ENCODE results near the gene SYT13. TPM values are rescaled to one million over a fixed set of nuclear protein-coding genes. Genes with fewer than 3 reads are reported as not detected.
A peak's percentile ranks its signal among the peaks of the same experiment; 100 is the strongest.

The SYT13 gene
- total RNA-seq, 6 experiments from 2014 or later, result 0.12 to 0.63 (median 0.44) TPM; not detected in 1

GRCh38 chr11:45321669-45322068 is 35.5 kb upstream of the SYT13 start:
- Histone ChIP-seq H3K4me3 (no peak overlapping the region), H3K36me3 (no peaks in the 10 kb centered on the region), H3K27ac (no peak overlapping the region), H3K4me1 (no peaks in the 10 kb centered on the region), H3K9me3 (no peaks in the 10 kb centered on the region), H3K27me3 (no peaks in the 10 kb centered on the region)
- no peak for TF ChIP-seq CTCF (IDR thresholded peaks at IDR 0.05)
- no peak for TF ChIP-seq POLR2A (IDR thresholded peaks at IDR 0.05)
- 68% methylated on average over 5 of the region's 7 CpGs for whole genome bisulfite sequencing (ENCODE audit: insufficient coverage, low coverage, low lambda C conversion rate, missing lambda C conversion rate)
- DNase-seq, result no peak
- intact Hi-C loops (cut with DNase I), result no loop called here
- peak in 1 of 4 donors; percentile 24 for ATAC-seq

- TF ChIP-seq CTCF (IDR thresholded peaks at IDR 0.05) (no peak), POLR2A (IDR thresholded peaks at IDR 0.05) (no peak)
- intact Hi-C loops (cut with DNase I), result no loop called here
- Histone ChIP-seq H3K9me3 (no peaks in the 10 kb centered on the region), H3K36me3 (no peaks in the 10 kb centered on the region), H3K4me3 (no peak overlapping the region), H3K4me1 (no peaks in the 10 kb centered on the region), H3K27ac (no peak overlapping the region), H3K27me3 (no peaks in the 10 kb centered on the region)
- ATAC-seq (no peak), DNase-seq (no peak)
- 72% methylated on average over 6 of the region's 7 CpGs for WGBS (ENCODE audit: insufficient coverage, low coverage, low lambda C conversion rate, missing lambda C conversion rate)
Measured at GRCh38 chr11:45321031-45321595, 35.0 kb upstream of the SYT13 start.

GRCh38 chr11:45320371-45320770 is 34.2 kb upstream of the SYT13 start:
- no peaks in the 10 kb centered on the region for H3K4me1 ChIP-seq
- DNase-seq (no peak), ATAC-seq (no peak)
- no peak overlapping the region for H3K4me3 ChIP-seq
- 79% methylated on average over 4 of the region's 4 CpGs for WGBS (ENCODE audit: insufficient coverage, low coverage, low lambda C conversion rate, missing lambda C conversion rate)
- no peaks in the 10 kb centered on the region for H3K36me3 ChIP-seq
- H3K9me3 ChIP-seq, result no peaks in the 10 kb centered on the region
- H3K27me3 ChIP-seq, result no peaks in the 10 kb centered on the region
- no peak for TF ChIP-seq POLR2A (IDR thresholded peaks at IDR 0.05)
- no peak for TF ChIP-seq CTCF (IDR thresholded peaks at IDR 0.05)
- intact Hi-C loops (cut with DNase I), result no loop called here
- H3K27ac ChIP-seq, result no peak overlapping the region

DNA sequence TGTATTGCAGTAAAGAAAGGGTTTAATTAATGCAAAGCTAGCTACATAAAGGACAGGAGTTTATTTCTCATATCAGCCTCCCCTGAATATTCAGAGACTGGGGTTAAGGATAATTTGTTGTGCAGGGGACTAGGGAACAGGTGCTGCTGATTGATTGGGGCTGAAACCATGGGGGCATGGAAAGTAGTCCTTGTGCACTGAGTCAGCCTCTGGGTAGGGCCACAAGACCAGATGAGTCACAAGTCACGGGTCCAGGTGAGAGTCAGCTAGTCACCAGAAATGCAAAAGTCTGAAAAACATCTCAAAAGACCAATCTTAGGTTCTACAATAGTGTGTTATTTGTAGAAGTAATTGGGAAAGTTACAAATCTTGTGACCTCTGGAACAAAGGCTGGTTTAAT is 32.9 kb upstream of the SYT13 start:
- no peaks in the 10 kb centered on the region for H3K36me3 ChIP-seq
- H3K4me1 ChIP-seq, result no peaks in the 10 kb centered on the region
- H3K27ac ChIP-seq, result no peak overlapping the region
- TF ChIP-seq CTCF (IDR thresholded peaks at IDR 0.05), result no peak
- no peak for TF ChIP-seq POLR2A (IDR thresholded peaks at IDR 0.05)
- H3K27me3 ChIP-seq, result no peaks in the 10 kb centered on the region
- no peak overlapping the region for H3K4me3 ChIP-seq
- no CpG with 5 or more reads among the region's 1 CpG for WGBS (ENCODE audit: insufficient coverage, low coverage, low lambda C conversion rate, missing lambda C conversion rate)
- no peaks in the 10 kb centered on the region for H3K9me3 ChIP-seq
- DNase-seq, result no peak
- intact Hi-C loops (cut with DNase I), result no loop called here
- ATAC-seq, result no peak

- 63% methylated on average over 1 of the region's 2 CpGs for WGBS (ENCODE audit: insufficient coverage, low coverage, low lambda C conversion rate, missing lambda C conversion rate)
- ATAC-seq (no peak), DNase-seq (no peak)
- H3K9me3 ChIP-seq, result no peaks in the 10 kb centered on the region
- no peak for TF ChIP-seq CTCF (IDR thresholded peaks at IDR 0.05)
- TF ChIP-seq POLR2A (IDR thresholded peaks at IDR 0.05), result no peak
- intact Hi-C loops (cut with DNase I), result no loop called here
- H3K4me1 ChIP-seq, result no peaks in the 10 kb centered on the region
- H3K36me3 ChIP-seq, result no peaks in the 10 kb centered on the region
- no peaks in the 10 kb centered on the region for H3K27me3 ChIP-seq
- no peak overlapping the region for H3K4me3 ChIP-seq
- no peak overlapping the region for H3K27ac ChIP-seq
Measured at GRCh38 chr11:45318516-45318915, 32.4 kb upstream of the SYT13 start.
